Mesenchymal stem cell (in vitro differentiated cells and primary cell): ENCODE results near the gene MEGF11.

Experiments used
- DNase-seq: peaks from one replicate; pipeline ENCODE4 v3.0.0-alpha.2; 2013
- H2AFZ ChIP-seq: one replicate; pipeline ENCODE4 v1.6.1; 2013; ENCODE audit warnings: low read depth, mild to moderate bottlenecking, control low read depth, inconsistent platforms, low read length, moderate library complexity
- H2AK5ac ChIP-seq: 2 replicates; pipeline ENCODE4 v1.6.1; 2013; ENCODE audit warnings: low read length, moderate library complexity, mild to moderate bottlenecking, inconsistent platforms; ENCODE audit not compliant: severe bottlenecking
- H2BK120ac ChIP-seq: one replicate; pipeline ENCODE4 v1.6.1; 2013; ENCODE audit warnings: low read depth, mild to moderate bottlenecking, inconsistent platforms, low read length, moderate library complexity
- H2BK12ac ChIP-seq, 2 experiments: one replicate each; pipeline ENCODE4 v1.6.1; 2013; ENCODE audit warnings: inconsistent platforms in 2 of 2, low read length in 2 of 2, mild to moderate bottlenecking in 2 of 2, moderate library complexity in 2 of 2, control low read depth in 1 of 2
- H2BK15ac ChIP-seq: one replicate; pipeline ENCODE4 v1.6.1; 2013; ENCODE audit warnings: mild to moderate bottlenecking, low read depth, inconsistent platforms; ENCODE audit not compliant: poor library complexity, severe bottlenecking
- H2BK5ac ChIP-seq: 2 replicates; pipeline ENCODE4 v1.6.1; 2013; ENCODE audit warnings: low read depth, mild to moderate bottlenecking, low read length, control low read depth, inconsistent platforms; ENCODE audit not compliant: poor library complexity, severe bottlenecking
- H3K14ac ChIP-seq, 2 experiments: one replicate each; pipeline ENCODE4 v1.6.1; 2013; ENCODE audit warnings: inconsistent platforms in 2 of 2, low read length in 2 of 2, control low read depth in 1 of 2, mild to moderate bottlenecking in 1 of 2, moderate library complexity in 1 of 2
- H3K18ac ChIP-seq, 2 experiments: one replicate each; pipeline ENCODE4 v1.6.1; 2013; ENCODE audit warnings: inconsistent platforms in 2 of 2, low read length in 2 of 2, control low read depth in 1 of 2, low read depth in 1 of 2, mild to moderate bottlenecking in 1 of 2
- H3K23ac ChIP-seq, 2 experiments: one replicate each; pipeline ENCODE4 v1.6.1; 2013; ENCODE audit warnings: inconsistent platforms in 2 of 2, low read length in 2 of 2, mild to moderate bottlenecking in 2 of 2, moderate library complexity in 2 of 2, control low read depth in 1 of 2
- H3K27ac ChIP-seq: 2 replicates; pipeline ENCODE4 v1.5.1; 2013; ENCODE audit warnings: mild to moderate bottlenecking, moderate library complexity, low read length, control low read depth, inconsistent platforms; ENCODE audit not compliant: poor library complexity, severe bottlenecking
- H3K27me3 ChIP-seq, 2 experiments: 2 replicates each; pipeline versions ENCODE4 v1.6.1 to v1.7.0; 2013; ENCODE audit warnings: low read length in 2 of 2, mild to moderate bottlenecking in 2 of 2, moderate library complexity in 2 of 2, control low read depth in 1 of 2, inconsistent platforms in 1 of 2; ENCODE audit not compliant: control insufficient read depth in 1 of 2, insufficient read depth in 1 of 2
- H3K36me3 ChIP-seq, 2 experiments: 2 replicates each; pipeline versions ENCODE4 v1.6.1 to v1.7.0; 2013; ENCODE audit warnings: low read length in 2 of 2, control low read depth in 1 of 2, inconsistent platforms in 1 of 2, low read depth in 1 of 2, mild to moderate bottlenecking in 1 of 2; ENCODE audit not compliant: insufficient read depth in 2 of 2, control insufficient read depth in 1 of 2
- H3K4ac ChIP-seq, 2 experiments: one replicate each; pipeline ENCODE4 v1.6.1; 2013; ENCODE audit warnings: inconsistent platforms in 2 of 2, low read length in 2 of 2, mild to moderate bottlenecking in 2 of 2, moderate library complexity in 2 of 2, control low read depth in 1 of 2, low read depth in 1 of 2
- H3K4me1 ChIP-seq: 2 replicates; pipeline ENCODE4 v1.6.1; 2013; ENCODE audit warnings: low read depth, low read length, control low read depth; ENCODE audit not compliant: control insufficient read depth, insufficient read depth
- H3K4me2 ChIP-seq: 2 replicates; pipeline ENCODE4 v1.6.1; 2013; ENCODE audit warnings: low read length, mild to moderate bottlenecking, inconsistent platforms; ENCODE audit not compliant: poor library complexity, severe bottlenecking
- H3K4me3 ChIP-seq, 2 experiments: 2 replicates each; pipeline versions ENCODE4 v1.5.1 to v1.7.0; 2013; ENCODE audit warnings: low read length in 2 of 2, mild to moderate bottlenecking in 2 of 2, control low read depth in 1 of 2, low read depth in 1 of 2; ENCODE audit not compliant: insufficient read depth in 1 of 2
- H3K79me1 ChIP-seq: replicated peaks from 2 replicates; pipeline ENCODE4 v1.6.1; 2013; ENCODE audit warnings: mild to moderate bottlenecking, control low read depth, low read length, inconsistent platforms; ENCODE audit not compliant: poor library complexity, severe bottlenecking
- H3K9ac ChIP-seq: 2 replicates; pipeline ENCODE4 v1.7.0; 2013; ENCODE audit warnings: mild to moderate bottlenecking, low read length, moderate library complexity
- H3K9me3 ChIP-seq: 2 replicates; pipeline ENCODE4 v1.7.0; 2013; ENCODE audit warnings: mild to moderate bottlenecking, low read length; ENCODE audit not compliant: control insufficient read depth
- H4K8ac ChIP-seq: one replicate; pipeline ENCODE4 v1.6.1; 2013; ENCODE audit warnings: inconsistent platforms, mild to moderate bottlenecking, low read length, moderate library complexity
- H4K91ac ChIP-seq: one replicate; pipeline ENCODE4 v1.6.1; 2013; ENCODE audit warnings: mild to moderate bottlenecking, low read length, inconsistent platforms
- WGBS: methylation state at CpG from one replicate; pipeline ENCODE4 v1.1.7; 2013; ENCODE audit warnings: mixed read lengths; 5-methylcytosine and 5-hydroxymethylcytosine counted together

MEGF11 gene

GRCh38 chr15:66161108-66161507 is 92.4 kb downstream of the MEGF11 start:
- no peak overlapping the region for H3K4ac ChIP-seq
- no peak overlapping the region for H2BK5ac ChIP-seq
- H3K23ac ChIP-seq = no peak overlapping the region
- no peaks in the 10 kb centered on the region for H3K79me1 ChIP-seq
- H2BK120ac ChIP-seq = no peak overlapping the region
- no peaks in the 10 kb centered on the region for H3K36me3 ChIP-seq
- H4K8ac ChIP-seq = no peak overlapping the region
- no peak overlapping the region for H3K4me2 ChIP-seq
- 87% methylated on average over 4 of the region's 4 CpGs for WGBS
- no peak overlapping the region for H2BK15ac ChIP-seq
- no peaks in the 10 kb centered on the region for H3K9me3 ChIP-seq
- no peak overlapping the region for H3K27ac ChIP-seq
- H3K4me3 ChIP-seq = no peak overlapping the region
- no peak overlapping the region for H4K91ac ChIP-seq
- H3K27me3 ChIP-seq = peaks cover 49 to 93% of the 10 kb centered on the region in 2 experiments
- no peaks in the 10 kb centered on the region for H3K4me1 ChIP-seq
- DNase-seq = no peak
- no peak overlapping the region for H3K9ac ChIP-seq
- H3K14ac ChIP-seq = no peak overlapping the region
- H3K18ac ChIP-seq = no peak overlapping the region
- H2BK12ac ChIP-seq = no peak overlapping the region
- H2AK5ac ChIP-seq = no peak overlapping the region
- no peak overlapping the region for H2AFZ ChIP-seq

GRCh38 chr15:66157507-66157906 is 96.0 kb downstream of the MEGF11 start:
- H3K4ac ChIP-seq = no peak overlapping the region
- no peak overlapping the region for H3K4me2 ChIP-seq
- H2AK5ac ChIP-seq = no peak overlapping the region
- no peaks in the 10 kb centered on the region for H3K79me1 ChIP-seq
- H3K4me1 ChIP-seq = no peaks in the 10 kb centered on the region
- 83% methylated on average over 1 of the region's 2 CpGs for WGBS
- H3K36me3 ChIP-seq = no peaks in the 10 kb centered on the region
- no peak overlapping the region for H3K14ac ChIP-seq
- peaks cover 52 to 89% of the 10 kb centered on the region in 2 experiments for H3K27me3 ChIP-seq
- H2BK12ac ChIP-seq = no peak overlapping the region
- H3K23ac ChIP-seq = no peak overlapping the region
- no peak overlapping the region for H3K18ac ChIP-seq
- no peaks in the 10 kb centered on the region for H3K9me3 ChIP-seq
- H2BK120ac ChIP-seq = no peak overlapping the region
- H4K91ac ChIP-seq = no peak overlapping the region
- H3K27ac ChIP-seq = no peak overlapping the region
- H2AFZ ChIP-seq = no peak overlapping the region
- H3K4me3 ChIP-seq = no peak overlapping the region
- DNase-seq = no peak
- H3K9ac ChIP-seq = no peak overlapping the region
- no peak overlapping the region for H2BK5ac ChIP-seq
- no peak overlapping the region for H2BK15ac ChIP-seq
- H4K8ac ChIP-seq = no peak overlapping the region

GRCh38 chr15:66156310-66156975 is 97.1 kb downstream of the MEGF11 start:
- DNase-seq = no peak
- H2BK5ac ChIP-seq = no peak overlapping the region
- H2BK12ac ChIP-seq = no peak overlapping the region
- H3K27ac ChIP-seq = no peak overlapping the region
- no peak overlapping the region for H3K4me3 ChIP-seq
- no peak overlapping the region for H2AFZ ChIP-seq
- no peak overlapping the region for H2BK120ac ChIP-seq
- WGBS = 75% methylated on average over 9 of the region's 10 CpGs
- H3K4me1 ChIP-seq = no peaks in the 10 kb centered on the region
- H3K4ac ChIP-seq = no peak overlapping the region
- no peak overlapping the region for H3K9ac ChIP-seq
- no peaks in the 10 kb centered on the region for H3K79me1 ChIP-seq
- no peak overlapping the region for H4K91ac ChIP-seq
- no peak overlapping the region for H4K8ac ChIP-seq
- H3K14ac ChIP-seq = no peak overlapping the region
- H3K18ac ChIP-seq = no peak overlapping the region
- no peak overlapping the region for H3K4me2 ChIP-seq
- H3K36me3 ChIP-seq = no peaks in the 10 kb centered on the region
- H2BK15ac ChIP-seq = no peak overlapping the region
- H2AK5ac ChIP-seq = no peak overlapping the region
- no peaks in the 10 kb centered on the region for H3K9me3 ChIP-seq
- H3K23ac ChIP-seq = no peak overlapping the region
- peaks cover 55 to 89% of the 10 kb centered on the region in 2 experiments for H3K27me3 ChIP-seq

GRCh38 chr15:66155065-66155464 is 98.5 kb downstream of the MEGF11 start:
- H3K23ac ChIP-seq = no peak overlapping the region
- no peaks in the 10 kb centered on the region for H3K36me3 ChIP-seq
- H2BK5ac ChIP-seq = no peak overlapping the region
- no peak overlapping the region for H3K4ac ChIP-seq
- H2BK15ac ChIP-seq = no peak overlapping the region
- no peak for DNase-seq
- no peak overlapping the region for H2AK5ac ChIP-seq
- no peak overlapping the region for H4K8ac ChIP-seq
- no peak overlapping the region for H2AFZ ChIP-seq
- no peak overlapping the region for H3K27ac ChIP-seq
- H3K18ac ChIP-seq = no peak overlapping the region
- H3K4me1 ChIP-seq = no peaks in the 10 kb centered on the region
- WGBS = 76% methylated on average over 5 of the region's 5 CpGs
- no peak overlapping the region for H3K9ac ChIP-seq
- H2BK12ac ChIP-seq = no peak overlapping the region
- peaks cover 68 to 96% of the 10 kb centered on the region in 2 experiments for H3K27me3 ChIP-seq
- H3K9me3 ChIP-seq = no peaks in the 10 kb centered on the region
- H3K4me3 ChIP-seq = no peak overlapping the region
- H3K14ac ChIP-seq = no peak overlapping the region
- no peak overlapping the region for H2BK120ac ChIP-seq
- no peak overlapping the region for H3K4me2 ChIP-seq
- no peak overlapping the region for H4K91ac ChIP-seq
- no peaks in the 10 kb centered on the region for H3K79me1 ChIP-seq
